ENCODE data around the gene EFHD2. TPM values are rescaled to one million over a fixed set of nuclear protein-coding genes. Genes with fewer than 3 reads are reported as not detected.

The EFHD2 gene
- total RNA-seq, 4 donors from 2014 or later = 30.3 to 57.4 (median 55.2) TPM

DNA sequence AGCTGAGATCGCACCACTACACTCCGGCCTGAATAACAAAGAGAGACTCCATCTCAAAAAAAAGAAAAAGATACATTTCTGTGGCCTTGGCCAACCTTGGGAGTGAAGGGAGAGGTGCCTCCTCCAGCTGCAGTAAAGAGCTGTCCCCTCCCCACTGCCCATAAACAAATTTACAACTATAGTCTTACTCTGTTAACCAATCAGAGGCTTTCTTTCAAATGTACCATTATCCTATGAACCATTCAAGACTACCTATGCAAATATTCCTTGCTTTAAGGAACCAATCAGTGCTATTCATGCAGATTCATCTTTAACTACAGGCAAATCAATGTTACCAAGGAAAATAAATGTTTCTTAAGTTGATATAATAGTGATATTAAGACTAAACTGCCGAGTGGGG is 67.2 kb downstream of the EFHD2 start:
- Histone ChIP-seq H3K4me3 (no peak overlapping the region), H3K27me3 (no peaks in the 10 kb centered on the region), H3K9me3 (no peaks in the 10 kb centered on the region), H3K36me3 (no peaks in the 10 kb centered on the region), H3K27ac (replicated peaks in 1 of 4) (no peak overlapping the region), H3K4me1 (no peaks in the 10 kb centered on the region)
- TF ChIP-seq POLR2AphosphoS5 (IDR thresholded peaks at IDR 0.05) = no peak
- TF ChIP-seq, protein P1, sequence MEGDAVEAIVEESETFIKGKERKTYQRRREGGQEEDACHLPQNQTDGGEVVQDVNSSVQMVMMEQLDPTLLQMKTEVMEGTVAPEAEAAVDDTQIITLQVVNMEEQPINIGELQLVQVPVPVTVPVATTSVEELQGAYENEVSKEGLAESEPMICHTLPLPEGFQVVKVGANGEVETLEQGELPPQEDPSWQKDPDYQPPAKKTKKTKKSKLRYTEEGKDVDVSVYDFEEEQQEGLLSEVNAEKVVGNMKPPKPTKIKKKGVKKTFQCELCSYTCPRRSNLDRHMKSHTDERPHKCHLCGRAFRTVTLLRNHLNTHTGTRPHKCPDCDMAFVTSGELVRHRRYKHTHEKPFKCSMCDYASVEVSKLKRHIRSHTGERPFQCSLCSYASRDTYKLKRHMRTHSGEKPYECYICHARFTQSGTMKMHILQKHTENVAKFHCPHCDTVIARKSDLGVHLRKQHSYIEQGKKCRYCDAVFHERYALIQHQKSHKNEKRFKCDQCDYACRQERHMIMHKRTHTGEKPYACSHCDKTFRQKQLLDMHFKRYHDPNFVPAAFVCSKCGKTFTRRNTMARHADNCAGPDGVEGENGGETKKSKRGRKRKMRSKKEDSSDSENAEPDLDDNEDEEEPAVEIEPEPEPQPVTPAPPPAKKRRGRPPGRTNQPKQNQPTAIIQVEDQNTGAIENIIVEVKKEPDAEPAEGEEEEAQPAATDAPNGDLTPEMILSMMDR (IDR thresholded peaks at IDR 0.05) = no peak
- no peak for TF ChIP-seq EP300 (IDR thresholded peaks at IDR 0.05)
- TF ChIP-seq POLR2A (IDR thresholded peaks at IDR 0.05; ENCODE audit: low read depth) = no peak
- DNase-seq (ENCODE audit: extremely low spot score) = no peak
- 86% methylated on average over 3 of the region's 3 CpGs for WGBS
- intact Hi-C loops (cut with DNase I) = no loop called here

DNA sequence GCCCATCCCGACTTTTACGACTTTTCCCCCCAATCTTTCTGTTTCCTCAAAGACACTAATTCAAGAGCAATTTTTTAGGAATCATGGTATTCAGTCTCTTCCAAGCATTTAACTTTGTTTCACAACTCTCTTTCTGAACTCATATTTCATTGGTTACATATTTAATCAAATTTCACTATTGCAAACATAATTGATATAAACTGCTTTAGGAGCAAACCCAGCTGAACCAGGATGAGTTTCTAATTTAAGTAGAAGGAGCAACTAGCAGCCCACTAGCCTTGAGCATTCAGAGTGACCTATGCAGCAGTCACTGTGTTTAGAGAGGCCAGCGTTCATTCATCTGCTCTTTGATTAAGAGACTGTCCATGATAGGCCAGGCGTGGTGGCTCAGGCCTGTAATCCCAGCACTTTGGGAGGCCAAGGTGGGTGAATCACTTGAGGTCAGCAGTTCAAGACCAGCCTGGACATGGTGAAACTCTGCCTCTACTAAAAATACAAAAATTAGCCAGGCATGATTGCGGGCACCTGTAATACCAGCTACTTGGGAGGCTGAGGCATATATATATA is 68.0 kb downstream of the EFHD2 start:
- no peak overlapping the region for H3K27ac ChIP-seq (replicated peaks in 1 of 4)
- no peaks in the 10 kb centered on the region for H3K4me1 ChIP-seq
- DNase-seq (ENCODE audit: extremely low spot score) = no peak
- no peak overlapping the region for H3K4me3 ChIP-seq
- intact Hi-C loops (cut with DNase I) = no loop called here
- H3K27me3 ChIP-seq = no peaks in the 10 kb centered on the region
- no peaks in the 10 kb centered on the region for H3K36me3 ChIP-seq
- WGBS = 90% methylated on average over 5 of the region's 5 CpGs
- H3K9me3 ChIP-seq = no peaks in the 10 kb centered on the region
- TF ChIP-seq EP300 (IDR thresholded peaks at IDR 0.05) (no peak), POLR2A (IDR thresholded peaks at IDR 0.05; ENCODE audit: low read depth) (no peak), POLR2AphosphoS5 (IDR thresholded peaks at IDR 0.05) (no peak)
- TF ChIP-seq, protein P1 (IDR thresholded peaks at IDR 0.05) = no peak

Other genes with a start within 250 kb of the EFHD2 start
- gene FHAD1, start 162.7 kb upstream of the EFHD2 start, total RNA-seq = under 1 TPM in 3 of 4 donors, not detected in 1; under 0.01 to 0.26 (median 0.06) TPM
- gene CTRC, start 28.6 kb downstream of the EFHD2 start, total RNA-seq = under 1 TPM in 1 of 4 donors, not detected in 3; 0.66 TPM
- not detected for gene CELA2A, start 46.8 kb downstream of the EFHD2 start, total RNA-seq
- gene CELA2B, start 66.2 kb downstream of the EFHD2 start, total RNA-seq = not detected
- gene CASP9, start 114.3 kb downstream of the EFHD2 start, total RNA-seq = 10 to 100 TPM in 3 of 4 donors, 1 to 10 TPM in 1; 9.1 to 12.6 (median 11.0) TPM
- gene DNAJC16, start 117.0 kb downstream of the EFHD2 start, total RNA-seq = 10 to 100 TPM; 12.0 to 13.0 (median 12.4) TPM
- not detected for gene AGMAT, start 175.2 kb downstream of the EFHD2 start, total RNA-seq
- 10 to 100 TPM; 14.4 to 24.9 (median 17.2) TPM for gene DDI2, start 207.6 kb downstream of the EFHD2 start, total RNA-seq

Measured in esophagus muscularis mucosa (tissue), 4 donors.